H1 (cell line): ENCODE results near the gene SLC35G2. TPM values are rescaled to one million over a fixed set of nuclear protein-coding genes. Genes with fewer than 3 reads are reported as not detected.

Experiments
- CTCF ChIA-PET: fragments of 300-600 bp; sonication (Branson Sonifier 250); formaldehyde crosslinking; loops from one replicate; lab custom pipeline; 2021; ENCODE audit not compliant: partially characterized antibody; lab: Charles Lee
- POLR2A ChIA-PET: fragments of 300-600 bp; sonication (Branson Sonifier 250); formaldehyde crosslinking; loops from one replicate; lab custom pipeline; 2021; ENCODE audit warnings: inconsistent platforms; ENCODE audit not compliant: partially characterized antibody; lab: Charles Lee
- DNase-seq, 2 experiments: peaks; one replicate each; pipeline versions ENCODE4 v3.0.0 to v3.0.0-alpha.2; 2010 to 2022; ENCODE audit warnings: low spot score in 2 of 2, low read depth in 1 of 2, mixed read lengths in 1 of 2
- FAIRE-seq: peaks from 2 replicates; lab custom pipeline; 2011; peaks lifted over from hg19 to GRCh38; lab: Jason Lieb, UNC
- H2AFZ ChIP-seq: 2 replicates; pipeline ENCODE4 v1.8.1; 2012; ENCODE audit warnings: low read length, inconsistent platforms
- H2AK5ac ChIP-seq: 2 replicates; pipeline ENCODE4 v1.6.1; 2013; ENCODE audit warnings: low read depth, low read length
- H2BK120ac ChIP-seq: replicated peaks from 2 replicates; pipeline ENCODE3; 2013; ENCODE audit warnings: low read depth, low read length, inconsistent platforms
- H2BK12ac ChIP-seq: 2 replicates; pipeline ENCODE4 v1.6.1; 2013; ENCODE audit warnings: low read depth, low read length
- H2BK15ac ChIP-seq: 2 replicates; pipeline ENCODE4 v1.6.1; 2013; ENCODE audit warnings: low read length
- H2BK20ac ChIP-seq: 2 replicates; pipeline ENCODE4 v1.6.1; 2013; ENCODE audit warnings: low read length
- H2BK5ac ChIP-seq: 2 replicates; pipeline ENCODE4 v1.6.1; 2013; ENCODE audit warnings: low read depth, low read length
- H3K14ac ChIP-seq: 2 replicates; pipeline ENCODE4 v1.6.1; 2013; ENCODE audit warnings: inconsistent platforms; ENCODE audit not compliant: insufficient read length
- H3K18ac ChIP-seq: 2 replicates; pipeline ENCODE4 v1.6.1; 2013; ENCODE audit warnings: low read length; ENCODE audit errors: extremely low read depth
- H3K23ac ChIP-seq: 2 replicates; pipeline ENCODE4 v1.6.1; 2013; ENCODE audit warnings: inconsistent platforms; ENCODE audit not compliant: insufficient read length
- H3K23me2 ChIP-seq: 2 replicates; pipeline ENCODE4 v1.6.1; 2013; ENCODE audit warnings: low read depth, low read length
- H3K27ac ChIP-seq: 2 replicates; pipeline ENCODE4 v1.6.1; 2011; ENCODE audit warnings: low read depth, low read length, inconsistent platforms
- H3K27me3 ChIP-seq, 4 experiments: replicated peaks in 1 of 4; 1 replicate in 1 of 4; 2 replicates in 3 of 4; pipeline versions ENCODE4 v1.6.1 to v1.8.1; 2011 to 2013; ENCODE audit warnings: low read length in 3 of 4, mild to moderate bottlenecking in 3 of 4, inconsistent platforms in 2 of 4, mixed read lengths in 2 of 4, moderate library complexity in 1 of 4; ENCODE audit not compliant: control insufficient read depth in 3 of 4, insufficient read depth in 3 of 4; ENCODE audit errors: extremely low read depth in 1 of 4
- H3K36me3 ChIP-seq, 4 experiments: 2 replicates each; pipeline versions ENCODE4 v1.6.1 to v1.8.1; 2011 to 2013; ENCODE audit warnings: mild to moderate bottlenecking in 4 of 4, low read length in 3 of 4, moderate library complexity in 2 of 4, control low read depth in 1 of 4, inconsistent platforms in 1 of 4; ENCODE audit not compliant: insufficient read depth in 4 of 4, control insufficient read depth in 2 of 4
- H3K4ac ChIP-seq: replicated peaks from 2 replicates; pipeline ENCODE3; 2013; ENCODE audit warnings: low read length, low read depth, mixed read lengths, inconsistent platforms; ENCODE audit not compliant: insufficient read length
- H3K4me1 ChIP-seq, 4 experiments: replicated peaks in 1 of 4; 1 replicate in 1 of 4; 2 replicates in 3 of 4; pipeline versions ENCODE4 v1.6.1 to v1.8.1; 2011 to 2013; ENCODE audit warnings: low read length in 3 of 4, inconsistent platforms in 2 of 4, mixed read lengths in 1 of 4; ENCODE audit not compliant: insufficient read depth in 4 of 4, control insufficient read depth in 3 of 4
- H3K4me2 ChIP-seq, 2 experiments: 2 replicates each; pipeline versions ENCODE4 v1.6.1 to v1.8.1; 2011 to 2013; ENCODE audit warnings: low read depth in 2 of 2, low read length in 2 of 2, control low read depth in 1 of 2, inconsistent platforms in 1 of 2, mild to moderate bottlenecking in 1 of 2; ENCODE audit not compliant: insufficient read depth in 1 of 2
- H3K4me3 ChIP-seq, 4 experiments: fragments of 200-600, 300-600 bp in 1 of 4; sonication (generic), shearing (Covaris generic), sonication (Bioruptor Twin) in 1 of 4; 2 replicates each; pipeline versions ENCODE4 v1.5.1 to v1.8.1; 2011 to 2016; ENCODE audit warnings: low read length in 4 of 4, low read depth in 3 of 4, control low read depth in 2 of 4, inconsistent platforms in 2 of 4, mild to moderate bottlenecking in 2 of 4, mixed read lengths in 1 of 4, moderate library complexity in 1 of 4; ENCODE audit not compliant: insufficient read depth in 2 of 4; ENCODE audit errors: extremely low read depth in 1 of 4
- H3K56ac ChIP-seq: replicated peaks from 2 replicates; pipeline ENCODE3; 2013; ENCODE audit warnings: low read depth, mild to moderate bottlenecking, mixed read lengths, low read length, inconsistent platforms; ENCODE audit not compliant: insufficient read length
- H3K79me1 ChIP-seq: 2 replicates; pipeline ENCODE4 v1.6.1; 2013; ENCODE audit warnings: low read depth, low read length, control low read depth
- H3K79me2 ChIP-seq, 2 experiments: 2 replicates each; pipeline versions ENCODE4 v1.6.1 to v1.8.1; 2012 to 2013; ENCODE audit warnings: low read length in 2 of 2, mild to moderate bottlenecking in 2 of 2, inconsistent platforms in 1 of 2; ENCODE audit not compliant: insufficient read depth in 2 of 2, control insufficient read depth in 1 of 2
- H3K9ac ChIP-seq, 4 experiments: replicated peaks in 1 of 4; 1 replicate in 1 of 4; 2 replicates in 3 of 4; pipeline versions ENCODE4 v1.6.1 to v1.8.1; 2011 to 2013; ENCODE audit warnings: low read depth in 3 of 4, low read length in 3 of 4, control low read depth in 2 of 4, mild to moderate bottlenecking in 2 of 4, moderate library complexity in 2 of 4, inconsistent platforms in 1 of 4; ENCODE audit errors: extremely low read depth in 1 of 4
- H3K9me3 ChIP-seq, 2 experiments: 2 replicates each; pipeline versions ENCODE4 v1.6.1 to v1.8.1; 2012 to 2013; ENCODE audit warnings: mild to moderate bottlenecking in 2 of 2, moderate library complexity in 2 of 2, control low read depth in 1 of 2, inconsistent platforms in 1 of 2, low read depth in 1 of 2, low read length in 1 of 2, mixed read lengths in 1 of 2; ENCODE audit not compliant: insufficient read depth in 2 of 2
- H4K20me1 ChIP-seq, 2 experiments: replicated peaks in 1 of 2; 2 replicates each; pipeline versions ENCODE3 to v1.8.1; 2011 to 2013; ENCODE audit warnings: inconsistent platforms in 2 of 2, low read length in 2 of 2, mild to moderate bottlenecking in 1 of 2; ENCODE audit not compliant: insufficient read depth in 2 of 2, control insufficient read depth in 1 of 2
- H4K5ac ChIP-seq: 2 replicates; pipeline ENCODE4 v1.6.1; 2013; ENCODE audit warnings: low read length, low read depth, mixed read lengths, inconsistent platforms; ENCODE audit not compliant: insufficient read length
- H4K8ac ChIP-seq: 2 replicates; pipeline ENCODE4 v1.8.0; 2013; ENCODE audit warnings: mild to moderate bottlenecking, moderate library complexity, low read length, inconsistent platforms; ENCODE audit not compliant: insufficient read depth; ENCODE audit errors: extremely low read depth
- H4K91ac ChIP-seq: replicated peaks from 2 replicates; pipeline ENCODE3; 2013; ENCODE audit warnings: low read length, mixed read lengths, inconsistent platforms; ENCODE audit not compliant: insufficient read length
- ASH2L ChIP-seq: fragments of 200-600, 300-600 bp; sonication (generic); IDR thresholded peaks from one replicate; pipeline ENCODE4 v1.7.1; 2017; ENCODE audit warnings: low read length
- CEBPB ChIP-seq: IDR thresholded peaks from 2 replicates; pipeline ENCODE4 v1.6.1; 2012; ENCODE audit warnings: low read depth, low read length
- KDM4A ChIP-seq: IDR thresholded peaks from one replicate; pipeline ENCODE4 v1.7.1; 2012; ENCODE audit warnings: low read depth, mild to moderate bottlenecking, moderate library complexity, low read length, inconsistent platforms; ENCODE audit not compliant: severe bottlenecking
- RBBP5 ChIP-seq: IDR thresholded peaks from 2 replicates; pipeline ENCODE4 v1.7.1; 2012; ENCODE audit warnings: low read depth, mild to moderate bottlenecking, inconsistent platforms, low read length, moderate library complexity, borderline replicate concordance
- TAF1 ChIP-seq: IDR thresholded peaks from 2 replicates; pipeline ENCODE4 v1.6.1; 2011; ENCODE audit warnings: mild to moderate bottlenecking, low read depth, low read length
- USF2 ChIP-seq: IDR thresholded peaks from 2 replicates; pipeline ENCODE4 v1.6.1; 2011; ENCODE audit warnings: low read length, improper control_type of control experiment
- WGBS, 2 experiments: shearing (Covaris generic) in 1 of 2; methylation state at CpG; one replicate each; pipeline versions ENCODE4 v1.1.6 to v1.1.7; 2013 to 2015; ENCODE audit warnings: low lambda C conversion rate in 2 of 2, mixed read lengths in 2 of 2, inconsistent platforms in 1 of 2, low coverage in 1 of 2, missing lambda C conversion rate in 1 of 2; ENCODE audit not compliant: insufficient replicate concordance in 2 of 2, insufficient coverage in 1 of 2, insufficient read length in 1 of 2; ENCODE audit errors: extremely low coverage in 1 of 2, missing lambda C conversion rate in 1 of 2; 5-methylcytosine and 5-hydroxymethylcytosine counted together
- polyA plus RNA-seq, 7 experiments: library from polyadenylated mRNA; depleted of rRNA in 3 of 7; stranded (reverse) in 5 of 7; unstranded in 2 of 7; fragments of >200 nt in 5 of 7; fragments of 200-250 nt in 2 of 7; gene quantifications; 1 replicate in 5 of 7; 2 replicates in 1 of 7; 4 replicates in 1 of 7; pipeline versions ENCODE4 v1.2.1 to v1.2.3, GENCODE V29; 2011 to 2013; ENCODE audit warnings: missing spikeins in 2 of 7, mixed read lengths in 2 of 7
- total RNA-seq: library from RNA; stranded (reverse); fragmentation: NEBNext Ultra II Directional; extraction: Animal tissue kit (Norgen Biotek cat#: 25700); gene quantifications from 2 replicates; pipeline ENCODE4 v1.2.1, GENCODE V29; 2021

The SLC35G2 gene
- total and polyA plus RNA-seq, 2 of the 8 experiments (the other 6 are each of a cell fraction or from before 2014, with no cell fraction given), result 5.2 to 6.4 TPM

- Histone ChIP-seq H2BK5ac (peak overlapping the region; percentile 97; the same call in 1 of the 2 replicates), H3K79me2 (peaks cover 0 to 67% of the 10 kb centered on the region in 2 experiments; a peak in 2 of 4 replicates)
These were observed 43.8 kb downstream of the SLC35G2 start for GRCh38 chr3:136862617-136863322.

More at GRCh38 chr3:136862617-136863322, 43.8 kb downstream of the SLC35G2 start:
- Histone ChIP-seq H3K4me1 (peaks cover 0 to 9% (median 1%) of the 10 kb centered on the region in 4 experiments; a peak in 3 of 7 replicates), H2BK120ac (no peak overlapping the region), H2BK12ac (no peak overlapping the region), H2AFZ (no peak overlapping the region), H3K14ac (no peak overlapping the region), H3K4me2 (peak overlapping the region; percentile 76 to 97), H2AK5ac (no peak overlapping the region), H3K4ac (no peak overlapping the region), H3K9me3 (no peaks in the 10 kb centered on the region), H4K20me1 (peaks cover 3% of the 10 kb centered on the region in 2 experiments), H3K36me3 (peaks cover 0 to 3% (median 1%) of the 10 kb centered on the region in 4 experiments; a peak in 3 of 8 replicates), H2BK20ac (no peak overlapping the region), H4K8ac (no peak overlapping the region), H3K18ac (peak overlapping the region; percentile 91), H3K9ac (peak overlapping the region; percentile 34 to 76 (median 68)), H4K5ac (peak overlapping the region; percentile 48), H4K91ac (no peak overlapping the region), H3K56ac (peak overlapping the region; percentile 89), H3K4me3 (peak overlapping the region; percentile 61 to 88 (median 84)), H3K23ac (no peak overlapping the region), H3K27me3 (no peaks in the 10 kb centered on the region), H3K79me1 (no peaks in the 10 kb centered on the region), H3K27ac (peak overlapping the region; percentile 70; the same call in 1 of the 2 replicates), H3K23me2 (peaks cover 11% of the 10 kb centered on the region), H2BK15ac (no peak overlapping the region)
- no peak for FAIRE-seq
- 4% methylated on average over 27 of the region's 39 CpGs; no CpG with 5 or more reads in 1 of the 2 experiments for whole genome bisulfite sequencing, 2 experiments
- no peak for DNase-seq
- ChIA-PET POLR2A (interaction anchor here (1.0 to 5.8 kb wide), 6 partner anchors 14 to 110 kb away, joined by 3 to 39 read pairs (median 4); partner anchors contain the start of gene STAG1), CTCF (interaction anchor here (0.5 to 3.5 kb wide), 5 partner anchors 10 to 382 kb away, joined by 3 to 11 read pairs (median 3); partner anchors contain the start of gene STAG1)
- no peak for TF ChIP-seq TAF1
- TF ChIP-seq CEBPB, result 0 out of 2 replicates have a peak, but pooled peaks have one; percentile 4
- TF ChIP-seq KDM4A, result peak; percentile 38
- TF ChIP-seq USF2, result no peak
- TF ChIP-seq ASH2L, result peak; percentile 61
- peak; percentile 29; the same call in 1 of the 2 replicates for TF ChIP-seq RBBP5
